Upper lobe of left lung (tissue), 4 donors: ENCODE results near the gene PEX14.

ENCODE experiments used
- POLR2A ChIP-seq, 4 donors: fragments of 450-650 bp; IDR thresholded peaks; one replicate each; pipeline ENCODE4 v1.5.1; 2016 to 2017; ENCODE audit warnings: antibody characterized with exemption in 4 of 4, mild to moderate bottlenecking in 2 of 4
- TF ChIP-seq, protein P1 (sequence below), 6 experiments: fragments of 450-650 bp in 4 of 6; fragments of 200-600 bp in 2 of 6; sonication (generic) in 2 of 6; IDR thresholded peaks; one replicate each; pipeline ENCODE4 v1.5.1; 2016 to 2019; ENCODE audit warnings: antibody characterized with exemption in 6 of 6

DNA sequence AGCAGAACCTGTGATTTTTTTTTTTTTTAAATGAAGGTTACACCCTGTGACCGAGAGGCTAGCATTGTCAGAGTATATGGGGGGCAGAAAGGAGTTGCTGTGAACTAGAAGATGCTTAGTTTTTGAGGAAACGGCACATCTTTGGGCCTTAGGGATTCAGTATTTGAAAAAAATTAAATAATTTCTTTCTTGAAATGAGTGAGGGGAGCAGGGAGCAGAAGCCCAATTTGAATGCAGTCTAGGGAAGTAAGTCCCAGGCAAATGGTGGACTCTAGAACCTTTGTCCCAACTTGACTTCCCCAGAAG lies 42.9 kb downstream of the PEX14 start:
- TF ChIP-seq POLR2A (IDR thresholded peaks at IDR 0.05), result no peak
- TF ChIP-seq, protein P1, sequence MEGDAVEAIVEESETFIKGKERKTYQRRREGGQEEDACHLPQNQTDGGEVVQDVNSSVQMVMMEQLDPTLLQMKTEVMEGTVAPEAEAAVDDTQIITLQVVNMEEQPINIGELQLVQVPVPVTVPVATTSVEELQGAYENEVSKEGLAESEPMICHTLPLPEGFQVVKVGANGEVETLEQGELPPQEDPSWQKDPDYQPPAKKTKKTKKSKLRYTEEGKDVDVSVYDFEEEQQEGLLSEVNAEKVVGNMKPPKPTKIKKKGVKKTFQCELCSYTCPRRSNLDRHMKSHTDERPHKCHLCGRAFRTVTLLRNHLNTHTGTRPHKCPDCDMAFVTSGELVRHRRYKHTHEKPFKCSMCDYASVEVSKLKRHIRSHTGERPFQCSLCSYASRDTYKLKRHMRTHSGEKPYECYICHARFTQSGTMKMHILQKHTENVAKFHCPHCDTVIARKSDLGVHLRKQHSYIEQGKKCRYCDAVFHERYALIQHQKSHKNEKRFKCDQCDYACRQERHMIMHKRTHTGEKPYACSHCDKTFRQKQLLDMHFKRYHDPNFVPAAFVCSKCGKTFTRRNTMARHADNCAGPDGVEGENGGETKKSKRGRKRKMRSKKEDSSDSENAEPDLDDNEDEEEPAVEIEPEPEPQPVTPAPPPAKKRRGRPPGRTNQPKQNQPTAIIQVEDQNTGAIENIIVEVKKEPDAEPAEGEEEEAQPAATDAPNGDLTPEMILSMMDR (IDR thresholded peaks at IDR 0.05), result no peak
